HEK293 (cell line): ENCODE data around the gene IRS2.

ENCODE experiments used
- RBAK ChIP-seq: fragments of 450-650 bp; formaldehyde crosslinking; IDR thresholded peaks from 2 replicates; pipeline ENCODE4 v1.5.1; 2016; ENCODE audit warnings: missing biosample characterization, missing genetic modification characterization
- ZNF747 ChIP-seq: fragments of 450-650 bp; formaldehyde crosslinking; IDR thresholded peaks from 2 replicates; pipeline ENCODE4 v1.5.1; 2016; ENCODE audit warnings: missing biosample characterization, missing genetic modification characterization
- TF ChIP-seq, protein P1 (sequence below): fragments of 450-650 bp; formaldehyde crosslinking; IDR thresholded peaks from 2 replicates; pipeline ENCODE4 v1.5.1; 2016; ENCODE audit warnings: missing biosample characterization, missing genetic modification characterization
- TF ChIP-seq, protein P2 (sequence below): fragments of 450-650 bp; formaldehyde crosslinking; IDR thresholded peaks from 2 replicates; pipeline ENCODE4 v1.5.1; 2016; ENCODE audit warnings: missing biosample characterization, missing genetic modification characterization

DNA sequence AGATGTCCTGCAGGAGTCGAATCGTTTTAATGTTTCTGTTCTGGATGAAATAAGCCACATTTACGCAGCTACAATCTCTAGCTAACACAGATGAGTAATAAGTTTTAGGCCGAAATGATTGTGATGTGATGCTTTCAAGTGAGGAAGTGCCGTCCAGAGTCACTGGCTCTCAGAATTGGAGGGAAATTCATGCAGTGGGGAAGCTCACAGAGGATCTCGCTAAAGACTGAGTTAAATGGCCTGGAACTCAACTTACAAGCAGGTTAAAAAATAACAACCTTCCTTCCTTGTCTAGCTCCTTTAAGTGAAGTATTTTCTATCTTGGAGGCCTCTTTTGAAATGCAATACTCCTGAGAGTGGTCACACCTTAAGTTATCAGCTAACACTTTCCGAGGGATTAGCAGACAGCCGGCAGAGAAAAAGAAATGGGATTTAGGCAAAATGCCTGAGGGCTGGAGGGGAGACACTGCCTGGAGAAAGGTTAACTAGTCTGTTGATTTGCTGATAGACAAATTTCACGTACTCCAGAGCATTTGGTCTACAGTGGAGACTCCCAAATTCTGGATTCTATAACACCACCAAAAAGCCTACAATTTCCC, 74.2 kb downstream of the IRS2 start:
- TF ChIP-seq, protein P1, sequence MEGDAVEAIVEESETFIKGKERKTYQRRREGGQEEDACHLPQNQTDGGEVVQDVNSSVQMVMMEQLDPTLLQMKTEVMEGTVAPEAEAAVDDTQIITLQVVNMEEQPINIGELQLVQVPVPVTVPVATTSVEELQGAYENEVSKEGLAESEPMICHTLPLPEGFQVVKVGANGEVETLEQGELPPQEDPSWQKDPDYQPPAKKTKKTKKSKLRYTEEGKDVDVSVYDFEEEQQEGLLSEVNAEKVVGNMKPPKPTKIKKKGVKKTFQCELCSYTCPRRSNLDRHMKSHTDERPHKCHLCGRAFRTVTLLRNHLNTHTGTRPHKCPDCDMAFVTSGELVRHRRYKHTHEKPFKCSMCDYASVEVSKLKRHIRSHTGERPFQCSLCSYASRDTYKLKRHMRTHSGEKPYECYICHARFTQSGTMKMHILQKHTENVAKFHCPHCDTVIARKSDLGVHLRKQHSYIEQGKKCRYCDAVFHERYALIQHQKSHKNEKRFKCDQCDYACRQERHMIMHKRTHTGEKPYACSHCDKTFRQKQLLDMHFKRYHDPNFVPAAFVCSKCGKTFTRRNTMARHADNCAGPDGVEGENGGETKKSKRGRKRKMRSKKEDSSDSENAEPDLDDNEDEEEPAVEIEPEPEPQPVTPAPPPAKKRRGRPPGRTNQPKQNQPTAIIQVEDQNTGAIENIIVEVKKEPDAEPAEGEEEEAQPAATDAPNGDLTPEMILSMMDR (tag by site-specific recombination) = no peak
- TF ChIP-seq ZNF747 (no peak), RBAK (tag by site-specific recombination) (no peak)
- TF ChIP-seq, protein P2, sequence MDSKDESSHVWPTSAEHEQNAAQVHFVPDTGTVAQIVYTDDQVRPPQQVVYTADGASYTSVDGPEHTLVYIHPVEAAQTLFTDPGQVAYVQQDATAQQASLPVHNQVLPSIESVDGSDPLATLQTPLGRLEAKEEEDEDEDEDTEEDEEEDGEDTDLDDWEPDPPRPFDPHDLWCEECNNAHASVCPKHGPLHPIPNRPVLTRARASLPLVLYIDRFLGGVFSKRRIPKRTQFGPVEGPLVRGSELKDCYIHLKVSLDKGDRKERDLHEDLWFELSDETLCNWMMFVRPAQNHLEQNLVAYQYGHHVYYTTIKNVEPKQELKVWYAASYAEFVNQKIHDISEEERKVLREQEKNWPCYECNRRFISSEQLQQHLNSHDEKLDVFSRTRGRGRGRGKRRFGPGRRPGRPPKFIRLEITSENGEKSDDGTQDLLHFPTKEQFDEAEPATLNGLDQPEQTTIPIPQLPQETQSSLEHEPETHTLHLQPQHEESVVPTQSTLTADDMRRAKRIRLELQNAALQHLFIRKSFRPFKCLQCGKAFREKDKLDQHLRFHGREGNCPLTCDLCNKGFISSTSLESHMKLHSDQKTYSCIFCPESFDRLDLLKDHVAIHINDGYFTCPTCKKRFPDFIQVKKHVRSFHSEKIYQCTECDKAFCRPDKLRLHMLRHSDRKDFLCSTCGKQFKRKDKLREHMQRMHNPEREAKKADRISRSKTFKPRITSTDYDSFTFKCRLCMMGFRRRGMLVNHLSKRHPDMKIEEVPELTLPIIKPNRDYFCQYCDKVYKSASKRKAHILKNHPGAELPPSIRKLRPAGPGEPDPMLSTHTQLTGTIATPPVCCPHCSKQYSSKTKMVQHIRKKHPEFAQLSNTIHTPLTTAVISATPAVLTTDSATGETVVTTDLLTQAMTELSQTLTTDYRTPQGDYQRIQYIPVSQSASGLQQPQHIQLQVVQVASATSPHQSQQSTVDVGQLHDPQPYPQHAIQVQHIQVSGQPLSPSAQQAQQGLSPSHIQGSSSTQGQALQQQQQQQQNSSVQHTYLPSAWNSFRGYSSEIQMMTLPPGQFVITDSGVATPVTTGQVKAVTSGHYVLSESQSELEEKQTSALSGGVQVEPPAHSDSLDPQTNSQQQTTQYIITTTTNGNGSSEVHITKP (tag by site-specific recombination) = no peak
